Measurements from ENCODE around the gene TTC39A.

Gene TTC39A

GRCh38 chr1:51330331-51331201, at the start of gene TTC39A:
Gene TTC39A (minus strand): TSS chr1:51330562. CDS start chr1:51330477, 85 bp downstream.
- no peak for TF ChIP-seq CTCF (IDR thresholded peaks at IDR 0.05)

- TF ChIP-seq CTCF (IDR thresholded peaks at IDR 0.05), result no peak
Measured at GRCh38 chr1:51378871-51379270, 48.5 kb upstream of the TTC39A start.

GRCh38 chr1:51373898-51374297, 43.5 kb upstream of the TTC39A start:
- no peak for TF ChIP-seq CTCF (IDR thresholded peaks at IDR 0.05)

GRCh38 chr1:51372561-51372960, 42.2 kb upstream of the TTC39A start:
- no peak for TF ChIP-seq CTCF (IDR thresholded peaks at IDR 0.05)

- TF ChIP-seq CTCF (IDR thresholded peaks at IDR 0.05), result no peak
Measured at GRCh38 chr1:51369171-51369570, 38.8 kb upstream of the TTC39A start.

GRCh38 chr1:51365774-51366173, 35.4 kb upstream of the TTC39A start:
- TF ChIP-seq CTCF (IDR thresholded peaks at IDR 0.05), result no peak

GRCh38 chr1:51359879-51360278, 29.5 kb upstream of the TTC39A start:
- no peak for TF ChIP-seq CTCF (IDR thresholded peaks at IDR 0.05)

All from LNCAP (cell line).